GM21576 (cell line): ENCODE measurements around the gene MMP23B.
A peak's percentile ranks its signal among the peaks of the same experiment; 100 is the strongest.

Experiments used
- ATAC-seq: cut with Tn5 transposase; IDR thresholded peaks from one replicate; pipeline ENCODE4 v1.9.1; 2021; ENCODE audit warnings: mild to moderate bottlenecking, moderate library complexity; ENCODE audit not compliant: unreplicated experiment

Gene MMP23B

GRCh38 chr1:1602304-1602967 lies 29.5 kb upstream of the MMP23B start:
- ATAC-seq: no peak

DNA sequence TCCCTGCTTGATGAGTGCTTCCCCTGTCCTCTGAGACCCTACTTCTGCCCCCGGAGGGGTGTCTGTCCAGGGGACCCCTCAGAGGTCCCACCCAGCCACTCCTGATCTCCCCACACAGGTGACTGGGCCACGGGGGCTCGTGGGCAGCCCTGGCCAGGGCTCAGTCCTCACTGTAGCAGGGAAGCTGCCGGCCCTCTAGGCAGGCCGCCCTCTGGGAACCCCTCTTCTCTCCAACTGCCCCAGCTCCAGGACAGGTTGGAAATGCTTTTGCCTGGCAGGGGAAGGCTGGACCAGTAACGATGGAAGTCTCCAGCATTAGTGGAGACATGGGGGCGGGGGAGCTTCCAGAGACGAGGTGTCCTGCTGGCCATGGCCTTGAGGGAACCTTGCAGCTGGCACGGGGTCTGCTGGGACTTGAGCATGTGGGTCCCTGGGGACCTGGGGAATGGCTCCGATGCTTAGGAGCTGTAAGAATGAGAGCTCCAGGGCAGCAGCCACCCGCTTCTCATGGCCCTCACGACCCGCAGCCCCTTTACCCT lies 28.9 kb upstream of the MMP23B start:
- no peak for ATAC-seq

- ATAC-seq: no peak
Observed at GRCh38 chr1:1603671-1604373, 28.2 kb upstream of the MMP23B start.

DNA sequence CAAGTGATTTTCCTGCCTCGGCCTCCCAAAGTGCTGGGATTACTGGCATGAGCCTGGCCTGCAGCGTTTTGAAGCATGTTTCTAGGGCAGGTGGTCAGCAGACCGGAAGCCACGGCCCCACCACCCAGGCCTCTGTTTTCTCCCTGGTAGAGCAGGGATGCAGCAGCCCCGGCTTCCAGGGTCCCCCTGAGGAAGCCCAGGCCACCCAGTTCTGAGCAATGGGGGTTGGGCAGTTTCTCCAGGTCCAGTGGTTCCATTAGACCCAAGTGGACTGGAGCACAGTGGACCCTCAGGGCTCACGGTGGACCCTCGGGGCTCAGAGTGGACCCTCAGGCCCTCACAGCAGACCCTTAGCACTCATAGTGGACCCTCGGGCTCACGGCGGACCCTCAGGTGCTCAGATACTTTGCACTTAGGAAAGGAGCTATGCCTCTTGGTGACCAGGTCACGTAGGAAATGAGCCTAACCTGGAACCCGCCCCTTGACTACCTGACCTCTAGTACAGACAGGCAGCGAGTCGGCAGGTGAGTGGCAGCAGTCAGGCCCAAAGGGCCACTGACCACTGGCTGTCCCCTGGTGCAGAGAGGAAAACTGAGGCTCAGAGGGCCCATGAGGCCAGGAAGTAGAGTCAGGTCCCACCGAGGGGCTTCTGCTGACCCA lies 27.5 kb upstream of the MMP23B start:
- no peak for ATAC-seq

DNA sequence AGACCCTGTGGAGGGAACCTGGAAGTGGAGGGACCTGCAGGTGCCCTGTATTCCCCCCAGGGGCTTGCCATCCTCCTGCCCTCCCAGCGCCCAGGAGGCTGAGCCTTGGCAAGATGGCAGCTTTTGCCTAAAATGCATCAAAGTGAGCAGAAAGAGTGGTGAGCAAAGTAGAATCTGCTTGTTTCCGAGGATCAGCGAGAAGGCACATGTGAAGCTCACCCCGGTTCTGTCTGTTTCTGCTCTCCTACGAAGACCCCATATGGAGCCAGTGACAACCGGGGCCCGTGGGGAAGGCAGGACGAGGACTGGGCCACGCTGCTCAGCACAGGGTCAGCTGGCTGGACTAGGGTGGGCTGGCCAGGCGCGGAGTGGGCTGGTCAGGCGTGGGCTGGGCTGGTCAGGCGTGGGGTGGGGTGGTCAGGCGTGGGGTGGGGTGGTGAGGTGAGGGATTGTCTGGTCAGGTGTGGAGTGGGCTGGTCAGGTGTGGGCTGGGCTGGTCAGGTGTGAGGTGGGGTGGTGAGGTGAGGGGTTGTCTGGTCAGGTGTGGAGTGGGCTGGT lies 26.9 kb upstream of the MMP23B start:
- ATAC-seq: no peak

DNA sequence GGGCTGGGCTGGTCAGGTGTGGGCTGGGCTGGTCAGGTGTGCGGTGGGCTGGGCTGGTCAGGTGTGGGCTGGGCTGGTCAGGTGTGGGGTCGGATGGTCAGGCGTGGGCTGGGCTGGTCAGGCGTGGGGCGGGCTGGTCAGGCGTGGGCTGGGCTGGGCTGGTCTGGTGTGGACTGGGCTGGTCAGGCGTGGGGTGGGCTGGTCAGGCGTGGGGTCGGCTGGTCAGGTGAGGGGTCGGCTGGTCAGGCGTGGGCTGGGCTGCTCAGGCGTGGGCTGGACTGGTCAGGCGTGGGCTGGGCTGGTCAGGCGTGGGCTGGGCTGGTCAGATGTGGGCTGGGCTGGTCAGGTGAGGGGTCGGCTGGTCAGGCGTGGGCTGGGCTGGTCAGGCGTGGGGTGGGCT lies 26.2 kb upstream of the MMP23B start:
- ATAC-seq: no peak

GRCh38 chr1:1606232-1606631 lies 25.7 kb upstream of the MMP23B start:
- no peak for ATAC-seq

- ATAC-seq: no peak
Observed at GRCh38 chr1:1609822-1610485, 22.0 kb upstream of the MMP23B start.

- ATAC-seq: no peak
Observed at GRCh38 chr1:1610796-1611195, 21.2 kb upstream of the MMP23B start.

DNA sequence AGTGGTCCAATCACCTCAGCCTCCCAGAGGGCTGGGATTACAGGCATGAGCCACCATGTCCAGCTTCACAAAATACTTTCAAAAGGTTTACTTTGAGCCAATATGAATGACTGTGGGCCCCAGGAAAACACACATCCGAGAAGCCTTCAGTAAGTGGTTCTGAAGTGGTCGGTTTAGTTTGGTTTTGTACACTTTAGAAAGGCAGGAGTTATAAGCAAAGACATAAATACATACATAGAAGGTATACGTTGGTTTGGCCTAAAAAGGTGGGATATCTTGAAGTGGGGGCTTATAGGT lies 19.9 kb upstream of the MMP23B start:
- ATAC-seq: no peak

GRCh38 chr1:1613509-1614082 lies 18.4 kb upstream of the MMP23B start:
- ATAC-seq: no peak

GRCh38 chr1:1614204-1614953 lies 17.6 kb upstream of the MMP23B start:
- no peak for ATAC-seq

DNA sequence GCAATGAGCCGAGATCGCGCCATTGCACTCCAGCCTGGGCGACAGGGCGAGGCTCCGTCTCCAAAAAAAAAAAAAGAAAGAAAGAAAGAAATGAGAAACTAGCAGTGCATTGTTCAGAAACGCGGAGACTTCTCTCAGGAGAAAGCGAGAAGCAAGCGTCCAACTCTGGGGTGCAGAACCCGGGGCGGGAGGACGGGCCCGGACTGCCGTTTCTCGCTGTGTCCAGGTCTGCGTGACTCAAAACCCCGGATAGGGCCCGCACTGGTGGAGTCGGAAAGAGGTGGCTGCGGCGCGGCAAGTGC lies 17.1 kb upstream of the MMP23B start:
- ATAC-seq: no peak

DNA sequence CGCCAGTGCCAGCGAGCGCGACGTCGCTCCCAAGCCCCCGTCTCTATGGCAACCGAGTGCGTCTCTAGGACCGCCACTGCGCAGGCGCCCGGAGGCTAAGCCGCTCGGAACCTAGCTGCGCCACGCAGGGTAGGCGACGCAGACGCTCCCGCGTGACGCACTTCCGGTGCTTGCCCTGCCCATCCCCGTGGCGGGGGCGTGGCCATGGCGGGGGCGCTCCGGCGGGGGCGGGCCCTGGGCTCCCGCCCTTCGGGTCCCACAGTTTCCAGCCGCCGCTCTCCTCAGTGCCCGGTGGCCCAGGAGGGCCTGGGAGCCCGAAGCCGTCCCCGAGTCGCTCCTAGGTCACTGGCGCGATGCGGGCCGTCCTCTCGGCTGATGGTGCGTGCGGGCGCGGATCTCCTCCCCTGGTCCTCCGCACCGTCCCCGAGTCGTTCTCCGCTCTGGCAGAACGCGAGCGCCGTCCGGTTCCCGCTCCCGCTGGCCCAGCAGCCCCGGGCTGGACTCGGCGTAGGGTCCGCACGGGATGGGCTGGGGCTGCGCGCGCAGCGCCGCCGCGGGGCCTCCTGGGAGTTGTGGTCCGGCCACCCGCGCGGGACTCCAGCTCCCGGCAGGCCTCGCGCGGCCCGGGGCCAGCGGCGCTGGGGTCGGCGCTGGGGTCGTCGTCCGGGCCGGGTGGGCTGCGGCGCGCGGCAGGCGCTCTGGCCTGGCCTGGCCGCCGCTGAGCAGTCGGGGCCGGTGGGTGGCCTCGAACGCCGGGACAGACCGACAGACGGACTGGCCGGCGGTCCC lies 16.5 kb upstream of the MMP23B start, which contains the start of gene MIB2:
Gene MIB2 (plus strand): TSS at position 245 of the 789 bp plus-strand sequence. CDS start 7,953 bp downstream, outside the sequence.
- ATAC-seq: peak; percentile 82

GRCh38 chr1:1616045-1616790 lies 15.8 kb upstream of the MMP23B start:
- ATAC-seq: peak; percentile 17

GRCh38 chr1:1616838-1617237 lies 15.1 kb upstream of the MMP23B start:
- no peak for ATAC-seq

DNA sequence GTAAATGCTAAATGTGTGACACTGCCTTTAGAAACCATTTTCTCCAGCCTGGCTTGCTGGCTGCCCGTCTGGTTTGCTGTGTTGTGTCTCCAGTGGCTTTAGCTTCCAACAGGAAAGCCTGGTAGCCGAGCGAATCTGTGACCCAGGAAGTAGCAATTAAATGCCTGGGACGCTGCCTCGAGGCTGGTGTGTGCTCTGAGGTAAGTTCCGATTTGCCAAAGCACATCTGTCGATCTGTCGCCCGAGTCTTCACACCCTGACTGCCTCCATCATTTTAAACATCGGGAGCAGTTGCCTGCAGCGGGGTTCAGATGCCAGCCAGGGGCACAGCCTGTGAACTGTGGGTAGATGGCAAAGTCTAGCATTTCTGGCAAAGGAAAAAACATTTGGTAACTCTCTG lies 14.5 kb upstream of the MMP23B start:
- ATAC-seq: no peak

- ATAC-seq: no peak
Observed at GRCh38 chr1:1617925-1618324, 14.0 kb upstream of the MMP23B start.
